Measurements from ENCODE around the gene COL3A1.

COL3A1 gene

GRCh38 chr2:189018631-189019030, 44.5 kb downstream of the COL3A1 start:
- DNase-seq, result no peak

GRCh38 chr2:189020179-189020578, 46.0 kb downstream of the COL3A1 start:
- DNase-seq, result no peak

GRCh38 chr2:189022053-189022481, 47.9 kb downstream of the COL3A1 start:
- DNase-seq, result peak; percentile 26

GRCh38 chr2:189022492-189022891, 48.3 kb downstream of the COL3A1 start:
- no peak for DNase-seq

- DNase-seq, result no peak
These were observed 50.9 kb downstream of the COL3A1 start for GRCh38 chr2:189024901-189025618.

GRCh38 chr2:189037518-189037917, 63.3 kb downstream of the COL3A1 start:
- peak; percentile 49 for DNase-seq

- DNase-seq, result no peak
These were observed 71.7 kb downstream of the COL3A1 start for GRCh38 chr2:189045836-189046235.

GRCh38 chr2:189046320-189046719, 72.1 kb downstream of the COL3A1 start:
- no peak for DNase-seq

- no peak for DNase-seq
These were observed 73.2 kb downstream of the COL3A1 start for GRCh38 chr2:189047171-189047888.

GRCh38 chr2:189048189-189048588, 74.0 kb downstream of the COL3A1 start:
- DNase-seq, result no peak

- DNase-seq, result peak; percentile 10
These were observed 75.6 kb downstream of the COL3A1 start for GRCh38 chr2:189049709-189050164.

- DNase-seq, result no peak
These were observed 76.1 kb downstream of the COL3A1 start for GRCh38 chr2:189050165-189050712.

GRCh38 chr2:189056200-189057106, 82.3 kb downstream of the COL3A1 start:
- DNase-seq, result no peak

GRCh38 chr2:189057316-189057715, 83.1 kb downstream of the COL3A1 start:
- no peak for DNase-seq

- no peak for DNase-seq
These were observed 86.0 kb downstream of the COL3A1 start for GRCh38 chr2:189060096-189060642.

Measured in NCI-H226 (cell line).